Left ventricle myocardium inferior (tissue), 1 donor: ENCODE data around the gene KIF16B. TPM values are rescaled to one million over a fixed set of nuclear protein-coding genes. Genes with fewer than 3 reads are reported as not detected.
"Not testable (repeated sequence)": the region's sequence is repeated elsewhere in the genome, so short reads cannot be mapped to it uniquely, and the experiment has no call there.

ENCODE experiments used
- DNase-seq: peaks from one replicate; pipeline ENCODE4 v3.0.0-alpha.2; 2020
- H3K27ac ChIP-seq: fragments of 200-600 bp; replicated peaks from 2 replicates; pipeline ENCODE4 v1.8.0; 2021
- H3K27me3 ChIP-seq: fragments of 200-600 bp; 2 replicates; pipeline ENCODE4 v1.8.0; 2021; ENCODE audit warnings: low read depth
- H3K36me3 ChIP-seq: fragments of 200-600 bp; 2 replicates; pipeline ENCODE4 v1.8.0; 2021
- H3K4me1 ChIP-seq: fragments of 200-600 bp; 2 replicates; pipeline ENCODE4 v1.8.0; 2021
- H3K4me3 ChIP-seq: fragments of 200-600 bp; 2 replicates; pipeline ENCODE4 v1.8.0; 2021; ENCODE audit warnings: mild to moderate bottlenecking, moderate library complexity
- H3K9me3 ChIP-seq: fragments of 200-600 bp; replicated peaks from 2 replicates; pipeline ENCODE4 v1.8.0; 2021
- CTCF ChIP-seq: fragments of 200-600 bp; IDR thresholded peaks from 2 replicates; pipeline ENCODE4 v1.8.0; 2021; ENCODE audit warnings: antibody characterized with exemption, mild to moderate bottlenecking, borderline replicate concordance
- intact Hi-C: fragments of 100-400 bp; cut with micrococcal nuclease; formaldehyde crosslinking; loops from one replicate; pipeline ENCODE4 v1.11.0; 2022
- total RNA-seq: library from RNA; stranded (reverse); fragmentation: NEBNext Ultra II Directional; extraction: Animal tissue kit (Norgen Biotek cat#: 25700); gene quantifications from one replicate; pipeline ENCODE4 v1.2.1, GENCODE V29; 2021
- donor health status: DM: no; HTN: yes; CAD: no; lungs with severe emphysema.

KIF16B gene
- total RNA-seq, 1 donor from 2014 or later = 16.4 TPM

GRCh38 chr20:16444057-16444777 is 129.0 kb downstream of the KIF16B start:
- H3K9me3 ChIP-seq = no peaks in the 10 kb centered on the region
- H3K27me3 ChIP-seq = no peaks in the 10 kb centered on the region
- H3K4me1 ChIP-seq = peaks cover 19% of the 10 kb centered on the region
- DNase-seq = no peak
- no peaks in the 10 kb centered on the region for H3K36me3 ChIP-seq
- H3K27ac ChIP-seq = no peak overlapping the region
- intact Hi-C loops = no loop called here
- H3K4me3 ChIP-seq = no peak overlapping the region
- TF ChIP-seq CTCF = no peak

GRCh38 chr20:16441546-16442164 is 131.6 kb downstream of the KIF16B start:
- Histone ChIP-seq H3K9me3 (no peaks in the 10 kb centered on the region), H3K27me3 (no peaks in the 10 kb centered on the region), H3K4me3 (no peak overlapping the region), H3K27ac (no peak overlapping the region), H3K36me3 (no peaks in the 10 kb centered on the region), H3K4me1 (peaks cover 35% of the 10 kb centered on the region)
- no peak for DNase-seq
- TF ChIP-seq CTCF = no peak
- intact Hi-C loops = no loop called here

- Histone ChIP-seq H3K36me3 (no peaks in the 10 kb centered on the region), H3K4me1 (peaks cover 35% of the 10 kb centered on the region), H3K4me3 (no peak overlapping the region), H3K27me3 (no peaks in the 10 kb centered on the region), H3K27ac (no peak overlapping the region), H3K9me3 (no peaks in the 10 kb centered on the region)
- intact Hi-C loops = no loop called here
- no peak for DNase-seq
- no peak for TF ChIP-seq CTCF
These were observed 132.6 kb downstream of the KIF16B start for GRCh38 chr20:16440686-16441085.

GRCh38 chr20:16439540-16439939 is 133.7 kb downstream of the KIF16B start:
- H3K27ac ChIP-seq, DNase-seq, intact Hi-C loops: not testable (repeated sequence)

GRCh38 chr20:16438100-16438499 is 135.1 kb downstream of the KIF16B start:
- no peaks in the 10 kb centered on the region for H3K9me3 ChIP-seq
- DNase-seq = no peak
- no peaks in the 10 kb centered on the region for H3K27me3 ChIP-seq
- intact Hi-C loops = no loop called here
- no peaks in the 10 kb centered on the region for H3K36me3 ChIP-seq
- H3K27ac ChIP-seq = no peak overlapping the region
- H3K4me1 ChIP-seq = peaks cover 20% of the 10 kb centered on the region
- H3K4me3 ChIP-seq = no peak overlapping the region
- TF ChIP-seq CTCF = no peak

More at GRCh38 chr20:16439540-16439939, 133.7 kb downstream of the KIF16B start:
- not testable (repeated sequence) for H3K9me3 ChIP-seq, H3K4me3 ChIP-seq, H3K36me3 ChIP-seq, H3K27me3 ChIP-seq
- H3K4me1 ChIP-seq = peaks cover 28% of the 10 kb centered on the region

GRCh38 chr20:16437387-16437996 is 135.8 kb downstream of the KIF16B start:
- H3K27me3 ChIP-seq = no peaks in the 10 kb centered on the region
- no peaks in the 10 kb centered on the region for H3K9me3 ChIP-seq
- intact Hi-C loops = no loop called here
- H3K27ac ChIP-seq = no peak overlapping the region
- H3K4me3 ChIP-seq = no peak overlapping the region
- no peaks in the 10 kb centered on the region for H3K36me3 ChIP-seq
- peaks cover 20% of the 10 kb centered on the region for H3K4me1 ChIP-seq
- TF ChIP-seq CTCF = no peak
- DNase-seq = no peak
